ENCODE results near the gene MFAP4. TPM values are rescaled to one million over a fixed set of nuclear protein-coding genes. Genes with fewer than 3 reads are reported as not detected.

The MFAP4 gene
- total RNA-seq, 1 experiment from 2014 or later: 1.5 TPM

DNA sequence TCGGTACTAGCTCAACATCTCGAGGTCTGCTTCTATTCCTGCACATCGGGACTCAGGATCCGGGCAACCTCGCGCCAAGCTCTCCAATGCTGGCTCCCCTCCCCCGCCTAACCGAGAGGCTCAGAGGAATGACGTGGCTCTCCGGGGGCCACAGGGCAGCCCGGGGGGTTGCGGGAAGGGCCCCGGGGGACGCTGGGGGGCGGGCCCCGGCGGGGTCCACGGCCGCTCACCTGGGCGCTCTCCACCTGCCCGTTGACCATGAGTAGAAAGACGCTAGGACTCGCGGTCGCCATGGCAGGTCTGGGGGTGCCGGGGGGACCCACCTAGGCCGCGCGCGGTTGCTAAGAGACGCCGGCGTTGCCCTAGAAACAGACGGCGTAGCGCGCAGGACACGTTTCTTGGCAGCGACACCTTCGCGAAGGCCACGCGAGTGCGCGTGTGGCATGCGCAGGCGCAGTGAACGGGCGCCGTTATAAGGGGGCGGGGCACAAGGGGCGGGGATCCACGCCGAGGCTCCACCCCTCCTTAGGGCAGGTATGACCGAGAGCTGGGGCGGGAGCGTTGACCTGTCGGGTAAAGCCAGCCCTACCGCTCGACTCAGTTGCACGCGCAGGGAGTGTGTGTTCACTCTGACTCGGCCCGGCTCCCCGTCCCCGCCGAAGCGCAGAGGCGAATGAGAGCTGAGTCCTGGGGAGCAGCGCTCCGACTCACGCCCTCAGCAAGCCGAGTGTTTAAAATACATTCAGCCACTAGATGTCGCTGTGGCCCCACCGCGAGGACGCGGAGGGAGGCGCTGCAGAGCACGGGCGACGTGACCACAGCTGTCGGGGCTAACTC, 24.5 kb downstream of the MFAP4 start, which contains the start of gene B9D1:
B9D1 (minus strand) TSS at position 447 of the 837 bp plus-strand sequence; CDS start at position 293, 154 bp downstream.
- Histone ChIP-seq H2AK5ac (ENCODE audit: insufficient read length, low read length) (no peak within 1 kb of the TSS), H2BK12ac (ENCODE audit: insufficient read length, low read depth, low read length) (no peak within 1 kb of the TSS), H3K79me1 (ENCODE audit: insufficient read depth, low read depth, low read length, poor library complexity, severe bottlenecking) (no peaks in the 10 kb centered on the region), H3K27me3 (ENCODE audit: insufficient read depth, low read length) (no peaks in the 10 kb centered on the region), H3K23ac (ENCODE audit: insufficient read length, low read depth, low read length) (no peak within 1 kb of the TSS), H3K9ac (ENCODE audit: extremely low read depth, insufficient read length, low read length) (peak within 1 kb of the TSS; percentile 58), H2BK20ac (ENCODE audit: low read depth, low read length, poor library complexity, severe bottlenecking) (no peak within 1 kb of the TSS), H3K27ac (ENCODE audit: insufficient read length, low read depth, low read length) (no peak within 1 kb of the TSS), H3K79me2 (ENCODE audit: insufficient read depth, low read length) (no peaks in the 10 kb centered on the region), H2AFZ (ENCODE audit: low read length) (no peak within 1 kb of the TSS), H3K9me3 (ENCODE audit: control insufficient read depth, low read depth, low read length) (no peaks in the 10 kb centered on the region), H2BK5ac (ENCODE audit: insufficient read length, low read length) (no peak within 1 kb of the TSS), H2BK15ac (ENCODE audit: low read depth, low read length) (no peak within 1 kb of the TSS), H2BK120ac (ENCODE audit: low read depth, low read length, poor library complexity, severe bottlenecking) (no peak within 1 kb of the TSS), H3K4me1 (ENCODE audit: insufficient read depth, low read length) (no peaks in the 10 kb centered on the region), H4K5ac (ENCODE audit: insufficient read length, low read depth, low read length) (no peak within 1 kb of the TSS), H3T11ph (ENCODE audit: low read length) (no peak within 1 kb of the TSS), H3K23me2 (ENCODE audit: insufficient read length, low read depth, low read length, poor library complexity, severe bottlenecking) (no peaks in the 10 kb centered on the region), H3K14ac (ENCODE audit: insufficient read depth, low read length) (peak within 1 kb of the TSS; percentile 33; the same call in 1 of the 2 replicates), H3K18ac (ENCODE audit: insufficient read length, low read depth, low read length) (no peak within 1 kb of the TSS), H3K56ac (ENCODE audit: insufficient read length, low read depth, low read length) (no peak within 1 kb of the TSS), H4K8ac (replicated peaks; ENCODE audit: insufficient read length, low read depth, low read length) (no peak within 1 kb of the TSS), H3K4me2 (ENCODE audit: insufficient read depth, insufficient read length, low read length) (peak within 1 kb of the TSS; percentile 58), H4K91ac (ENCODE audit: insufficient read length, low read depth, low read length) (no peak within 1 kb of the TSS), H3K4ac (ENCODE audit: low read depth, low read length) (no peak within 1 kb of the TSS), H4K20me1 (ENCODE audit: control insufficient read depth, insufficient read depth, insufficient read length) (no peaks in the 10 kb centered on the region)
- Mint-ChIP-seq H3K9me3 (no peaks in the 10 kb centered on the region; a peak in 1 of 5 replicates), H3K27me3 (ENCODE audit: low read depth) (peaks cover 5% of the 10 kb centered on the region; the same call in 1 of the 2 replicates), H3K36me3 (ENCODE audit: insufficient read depth in 1 of 3, low read depth in 3 of 3) (peaks cover 8 to 23% (median 21%) of the 10 kb centered on the region in 3 experiments), H3K4me3 (peak within 1 kb of the TSS; percentile 84 to 88), H3K4me1 (peaks cover 22 to 30% of the 10 kb centered on the region in 2 experiments), H3K27ac (peak within 1 kb of the TSS in 2 of 3 experiments; percentile 53 to 89; a peak in 4 of 7 replicates)
- WGBS (ENCODE audit: extremely low coverage, insufficient read length, low lambda C conversion rate): no CpG with 5 or more reads among the region's 83 CpGs
- peak; percentile 92 for DNase-seq
- TF ChIP-seq, protein P1, sequence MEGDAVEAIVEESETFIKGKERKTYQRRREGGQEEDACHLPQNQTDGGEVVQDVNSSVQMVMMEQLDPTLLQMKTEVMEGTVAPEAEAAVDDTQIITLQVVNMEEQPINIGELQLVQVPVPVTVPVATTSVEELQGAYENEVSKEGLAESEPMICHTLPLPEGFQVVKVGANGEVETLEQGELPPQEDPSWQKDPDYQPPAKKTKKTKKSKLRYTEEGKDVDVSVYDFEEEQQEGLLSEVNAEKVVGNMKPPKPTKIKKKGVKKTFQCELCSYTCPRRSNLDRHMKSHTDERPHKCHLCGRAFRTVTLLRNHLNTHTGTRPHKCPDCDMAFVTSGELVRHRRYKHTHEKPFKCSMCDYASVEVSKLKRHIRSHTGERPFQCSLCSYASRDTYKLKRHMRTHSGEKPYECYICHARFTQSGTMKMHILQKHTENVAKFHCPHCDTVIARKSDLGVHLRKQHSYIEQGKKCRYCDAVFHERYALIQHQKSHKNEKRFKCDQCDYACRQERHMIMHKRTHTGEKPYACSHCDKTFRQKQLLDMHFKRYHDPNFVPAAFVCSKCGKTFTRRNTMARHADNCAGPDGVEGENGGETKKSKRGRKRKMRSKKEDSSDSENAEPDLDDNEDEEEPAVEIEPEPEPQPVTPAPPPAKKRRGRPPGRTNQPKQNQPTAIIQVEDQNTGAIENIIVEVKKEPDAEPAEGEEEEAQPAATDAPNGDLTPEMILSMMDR (conservative IDR thresholded peaks at IDR 0.05): peak; percentile 99

Measured in H9 (cell line).